ENCODE measurements around the gene SNCAIP.

- TF ChIP-seq CTCF (IDR thresholded peaks at IDR 0.05) (no peak), POLR2A (IDR thresholded peaks at IDR 0.05) (no peak), POLR2AphosphoS5 (IDR thresholded peaks at IDR 0.05; ENCODE audit: insufficient read depth in 1 of 2, low read depth in 1 of 2) (no peak)
These were observed 119.3 kb downstream of the SNCAIP start for GRCh38 chr5:122431298-122431697.
